Endometrial microvascular endothelial cells (primary cell): ENCODE data around the gene IP6K1. TPM values are rescaled to one million over a fixed set of nuclear protein-coding genes. Genes with fewer than 3 reads are reported as not detected.

Source experiments
- in situ Hi-C: cut with HindIII; loops from 2 replicates; pipeline ENCODE4 v1.10.0; 2017; ENCODE audit warnings: low sequenced_read_pairs, low pct_unique_long_range_greater_than_20kb; ENCODE audit errors: inconsistent ontology term
- total RNA-seq: library from RNA; depleted of rRNA; stranded (reverse); fragments of >200 nt; gene quantifications from one replicate; pipeline ENCODE4 v1.2.3, GENCODE V29; 2015; ENCODE audit errors: inconsistent ontology term

The IP6K1 gene
- total RNA-seq, 1 donor from 2014 or later: 38.7 TPM

DNA sequence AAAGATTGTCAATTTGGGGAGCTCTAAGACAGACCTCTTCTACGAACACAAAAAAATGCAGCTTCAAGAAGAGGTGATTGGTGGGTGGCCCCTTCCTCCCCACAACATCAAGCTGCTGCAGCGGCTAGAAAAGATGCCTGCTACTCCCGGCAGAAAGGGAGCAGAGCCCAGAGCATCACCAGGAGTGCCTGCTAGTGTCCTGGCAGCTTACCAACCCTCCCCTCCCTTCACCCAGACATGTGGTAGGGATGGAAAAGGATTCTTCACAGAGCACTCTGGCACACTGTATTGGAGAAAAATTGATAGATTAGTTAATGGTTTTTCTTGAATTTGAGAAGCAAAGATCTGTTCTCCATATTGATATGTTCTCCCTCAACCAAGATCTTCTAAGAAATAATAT is 10.8 kb downstream of the IP6K1 start:
- in situ Hi-C loops: no loop called here

GRCh38 chr3:49772703-49773102 is 13.6 kb downstream of the IP6K1 start:
- in situ Hi-C loops: no loop called here

DNA sequence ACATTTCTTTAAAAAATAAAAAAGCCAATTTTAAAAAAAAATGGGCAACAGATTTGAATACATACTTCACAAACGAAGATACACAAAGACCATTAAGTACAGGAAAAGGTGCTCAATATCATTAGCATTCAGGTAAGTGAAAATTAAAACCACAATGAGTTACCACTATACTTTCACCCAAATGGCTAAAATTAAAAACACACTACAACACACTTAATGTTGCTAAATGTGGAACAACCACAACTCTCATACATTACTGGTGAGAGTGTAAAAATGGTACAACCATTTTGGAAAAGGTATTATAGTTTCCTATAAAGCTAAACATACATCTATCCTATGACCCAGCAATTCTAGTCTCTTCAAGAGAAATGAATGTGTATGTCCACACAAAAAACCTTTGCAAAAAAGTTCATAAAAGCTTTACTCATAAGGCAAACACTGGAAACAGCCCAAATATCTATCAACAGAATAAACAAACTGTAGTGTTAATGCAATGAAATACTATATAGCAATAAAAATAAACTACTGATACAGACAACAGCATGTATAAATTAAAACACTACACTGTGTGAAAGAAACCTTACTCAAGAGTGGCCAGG is 14.9 kb downstream of the IP6K1 start:
- in situ Hi-C loops: no loop called here

DNA sequence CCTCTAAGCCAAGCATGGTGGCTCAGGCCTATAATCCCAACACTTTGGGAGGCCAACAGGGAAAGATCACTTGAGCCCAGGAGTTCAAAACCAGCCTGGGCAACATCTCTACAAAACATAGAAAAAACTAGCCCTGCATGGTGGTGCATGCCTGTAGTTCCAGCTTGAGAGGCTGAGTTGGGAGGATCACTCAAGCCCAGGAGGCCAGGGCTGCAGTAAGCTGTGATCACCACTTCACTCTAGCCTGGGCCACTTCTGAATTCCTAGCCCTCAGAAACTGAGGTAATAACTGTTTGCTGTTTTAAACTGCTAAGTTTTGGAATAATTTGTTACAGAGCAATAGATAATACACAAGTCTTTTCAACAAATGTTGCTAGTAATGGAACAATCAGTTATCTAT is 16.4 kb downstream of the IP6K1 start:
- in situ Hi-C loops: no loop called here

GRCh38 chr3:49769286-49769915 is 16.9 kb downstream of the IP6K1 start:
- in situ Hi-C loops: no loop called here

DNA sequence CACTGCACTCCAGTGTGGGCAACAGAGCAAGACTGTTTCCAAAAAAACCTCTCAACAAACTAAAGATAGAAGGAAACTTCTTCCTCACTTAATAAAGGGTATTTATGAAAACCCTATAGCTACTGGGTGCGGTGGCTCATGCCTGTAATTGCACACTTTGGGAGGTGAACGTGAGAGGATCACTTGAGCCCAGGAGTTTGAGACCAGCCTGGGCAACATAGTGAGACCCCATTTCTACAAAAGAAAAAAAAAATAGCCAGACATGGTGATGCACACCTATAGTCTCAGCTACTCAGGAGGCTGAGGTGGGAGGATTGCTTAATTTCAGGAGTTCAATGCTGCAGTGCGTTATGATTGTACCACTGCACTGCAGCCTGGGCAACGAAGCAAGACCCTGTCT is 22.4 kb downstream of the IP6K1 start:
- in situ Hi-C loops: no loop called here

- in situ Hi-C loops: no loop called here
These were observed 24.7 kb downstream of the IP6K1 start for GRCh38 chr3:49761661-49762060.

DNA sequence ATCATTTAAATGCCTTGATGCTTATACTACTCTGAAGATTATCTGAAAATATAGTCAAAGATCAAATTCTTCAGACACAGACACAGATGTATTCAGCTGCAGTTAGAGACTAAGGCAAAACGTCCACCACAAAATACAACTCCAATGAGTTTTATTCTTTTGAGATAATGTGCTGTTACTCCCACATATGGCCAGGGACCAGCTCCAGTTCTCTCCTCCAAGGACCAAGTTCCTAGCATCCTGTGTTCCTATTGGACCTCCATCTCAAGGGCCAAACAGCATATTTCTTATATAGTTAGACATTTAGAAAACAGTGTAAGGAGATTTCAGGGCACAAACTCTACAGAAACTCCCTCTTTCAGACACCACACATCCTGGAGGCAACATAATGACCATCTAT is 27.1 kb downstream of the IP6K1 start:
- in situ Hi-C loops: no loop called here

GRCh38 chr3:49757197-49757596 is 29.1 kb downstream of the IP6K1 start:
- in situ Hi-C loops: no loop called here

DNA sequence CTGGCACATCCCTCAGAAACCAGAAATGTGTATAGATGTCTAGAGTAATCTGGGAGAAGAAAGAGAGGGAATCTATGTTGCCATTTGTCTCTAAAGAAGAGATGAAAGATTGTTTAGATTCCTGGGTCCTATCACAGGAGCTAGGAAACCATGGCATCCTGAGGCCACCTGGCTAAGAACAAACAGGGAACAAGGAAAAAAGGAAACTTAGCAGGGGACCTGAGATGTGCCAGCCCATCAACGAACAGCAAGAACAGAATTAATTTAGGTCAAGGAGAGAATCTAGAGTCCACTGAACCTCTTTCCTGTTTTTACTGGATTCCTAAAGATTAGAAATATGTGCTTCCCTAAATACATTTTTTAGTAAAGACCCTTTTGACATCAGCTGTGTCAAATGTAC is 30.3 kb downstream of the IP6K1 start:
- in situ Hi-C loops: no loop called here

DNA sequence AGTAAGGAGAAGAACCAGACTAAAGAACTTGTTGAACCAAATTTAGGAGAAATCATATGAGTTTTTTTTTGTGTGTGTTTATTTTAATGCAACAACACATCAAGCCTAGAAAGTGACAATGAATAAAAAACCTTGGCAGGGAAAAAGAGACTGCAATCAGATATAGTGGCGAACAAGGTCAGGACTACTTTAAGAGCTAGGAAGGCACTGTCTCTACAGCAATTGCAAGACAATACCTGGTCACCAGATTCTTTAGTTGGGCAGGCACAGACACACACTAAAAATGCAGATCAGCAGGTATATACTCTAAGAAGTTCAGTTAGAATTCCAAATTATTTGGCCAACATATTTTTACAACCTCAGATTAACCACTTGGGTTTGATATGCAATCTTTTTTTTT is 31.8 kb downstream of the IP6K1 start:
- in situ Hi-C loops: no loop called here

DNA sequence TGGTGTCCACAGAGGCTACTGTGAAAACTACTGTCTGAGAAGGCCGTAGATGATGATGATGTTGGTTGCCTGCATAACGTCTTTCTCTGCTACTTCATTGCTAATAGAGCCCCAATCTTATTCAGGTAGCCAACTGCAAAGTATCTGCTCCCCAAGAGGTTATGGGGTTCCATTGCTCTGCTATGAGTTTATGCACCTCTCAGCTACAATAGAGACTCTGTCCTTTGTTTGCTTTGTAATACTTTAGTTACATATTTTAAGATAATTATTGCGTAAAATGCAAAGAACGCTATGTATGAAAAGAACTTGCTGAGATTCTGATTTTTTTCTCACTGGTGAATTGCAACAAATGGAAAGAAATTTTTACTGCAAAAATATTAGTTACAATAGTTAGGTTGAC is 34.8 kb downstream of the IP6K1 start:
- in situ Hi-C loops: no loop called here

- in situ Hi-C loops: no loop called here
These were observed 36.3 kb downstream of the IP6K1 start for GRCh38 chr3:49750056-49750455.

GRCh38 chr3:49748874-49749273 is 37.5 kb downstream of the IP6K1 start:
- in situ Hi-C loops: loop anchor here (25.0 kb wide), 1 partner anchor 113 kb away; the partner anchor contains the start of genes CAMKV and TRAIP

DNA sequence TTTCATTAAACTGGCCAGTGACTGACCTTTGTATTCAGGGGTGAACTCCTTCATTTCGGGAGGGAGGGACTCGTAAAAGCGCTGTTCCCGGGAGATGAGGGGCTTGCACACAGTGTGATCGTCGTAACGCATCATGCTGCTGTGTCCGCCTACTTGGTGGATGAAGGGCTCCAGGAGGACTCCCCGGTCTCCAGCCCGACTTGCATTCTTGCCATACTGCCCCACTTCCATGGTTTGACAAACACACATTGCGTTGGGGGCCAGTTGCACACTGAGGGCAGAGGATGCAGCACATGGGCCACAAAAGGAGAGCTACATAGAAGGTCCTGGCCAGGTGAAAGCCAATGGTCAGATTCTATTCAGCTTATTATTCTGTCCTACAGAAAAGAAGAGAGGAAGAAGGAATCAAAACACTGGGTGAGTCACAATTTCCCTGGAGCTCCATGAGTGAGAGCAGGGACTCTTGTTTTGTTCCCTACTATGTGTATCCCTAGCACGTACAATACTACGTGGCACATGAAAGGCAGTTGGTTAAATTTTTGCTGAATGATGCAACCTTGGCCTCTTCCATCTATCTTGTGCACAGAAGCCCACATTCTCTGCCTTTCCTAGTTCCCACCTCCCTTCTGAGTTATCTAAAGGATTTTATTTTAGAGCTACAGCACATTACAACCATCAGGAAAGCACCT is 38.4 kb downstream of the IP6K1 start:
- in situ Hi-C loops: loop anchor here (25.0 kb wide), 1 partner anchor 114 kb away; the partner anchor contains the start of genes CAMKV and TRAIP

DNA sequence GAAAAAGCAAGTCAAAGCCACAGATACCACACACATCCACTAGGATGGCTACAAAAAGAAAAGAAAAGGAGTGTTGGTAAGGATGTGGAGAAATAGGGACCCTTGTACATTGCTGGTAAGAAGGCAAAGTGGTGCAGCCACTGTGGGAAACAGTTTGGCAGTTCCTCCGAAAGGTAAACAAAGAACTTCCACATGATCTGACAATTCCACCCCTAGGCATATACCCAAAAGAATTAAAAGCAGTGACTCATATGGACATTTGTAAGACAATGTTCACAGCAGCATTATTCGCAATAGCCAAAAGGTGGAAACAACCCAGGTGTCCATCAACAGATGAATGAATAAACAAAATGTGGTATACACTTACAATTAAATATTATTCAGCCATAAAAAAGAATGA is 40.4 kb downstream of the IP6K1 start:
- in situ Hi-C loops: loop anchor here (25.0 kb wide), 1 partner anchor 116 kb away; the partner anchor contains the start of genes CAMKV and TRAIP

DNA sequence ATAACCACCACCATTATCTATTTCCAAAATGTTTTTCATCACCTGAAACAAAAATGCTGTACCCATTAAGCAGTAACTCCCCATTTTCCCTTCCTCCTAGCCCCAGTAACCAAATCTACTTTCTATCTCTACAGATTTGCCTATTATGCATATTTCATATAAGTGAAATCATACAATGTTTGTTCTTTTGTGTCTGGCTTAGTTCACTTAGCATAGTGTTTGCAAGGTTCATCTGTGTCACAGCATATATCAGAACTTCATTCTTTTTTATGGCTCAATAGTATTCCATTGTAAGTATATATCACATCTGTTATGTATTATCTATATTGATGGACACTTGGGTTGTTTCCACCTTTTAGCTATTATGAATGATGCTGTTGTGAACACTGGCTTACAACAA is 45.9 kb downstream of the IP6K1 start:
- in situ Hi-C loops: loop anchor here (25.0 kb wide), 1 partner anchor 122 kb away; the partner anchor contains the start of genes CAMKV and TRAIP

GRCh38 chr3:49738067-49738713 is 48.2 kb downstream of the IP6K1 start:
- in situ Hi-C loops: loop anchor here (25.0 kb wide), 1 partner anchor 124 kb away; the partner anchor contains the start of genes CAMKV and TRAIP

- in situ Hi-C loops: loop anchor here (25.0 kb wide), 1 partner anchor 128 kb away; the partner anchor contains the start of genes CAMKV and TRAIP
These were observed 51.6 kb downstream of the IP6K1 start for GRCh38 chr3:49734752-49735151.
